ENCODE results near the gene NEDD4L.

The NEDD4L gene

GRCh38 chr18:58320907-58321561 lies 277.0 kb downstream of the NEDD4L start:
- DNase-seq (ENCODE audit: low read depth): no peak

DNA sequence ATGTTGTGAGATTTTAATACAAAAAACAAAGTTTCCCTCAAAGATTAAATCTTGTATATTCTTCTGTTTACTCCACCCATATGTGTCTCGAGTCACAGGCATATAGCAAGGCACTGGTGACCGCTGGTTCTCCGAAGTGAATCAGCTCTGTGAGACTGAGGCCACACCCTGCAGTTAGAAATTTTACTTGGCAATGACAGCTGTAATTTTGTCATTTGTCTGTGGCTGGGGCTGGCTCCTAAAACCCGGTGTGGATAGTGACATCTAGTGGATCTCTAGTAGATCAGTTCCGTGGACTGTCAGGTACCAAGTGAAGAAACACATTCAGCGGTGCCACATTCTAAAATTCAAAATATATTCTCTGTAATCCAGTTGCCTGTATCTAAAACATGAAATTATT lies 278.0 kb downstream of the NEDD4L start:
- DNase-seq (ENCODE audit: low read depth): no peak

DNA sequence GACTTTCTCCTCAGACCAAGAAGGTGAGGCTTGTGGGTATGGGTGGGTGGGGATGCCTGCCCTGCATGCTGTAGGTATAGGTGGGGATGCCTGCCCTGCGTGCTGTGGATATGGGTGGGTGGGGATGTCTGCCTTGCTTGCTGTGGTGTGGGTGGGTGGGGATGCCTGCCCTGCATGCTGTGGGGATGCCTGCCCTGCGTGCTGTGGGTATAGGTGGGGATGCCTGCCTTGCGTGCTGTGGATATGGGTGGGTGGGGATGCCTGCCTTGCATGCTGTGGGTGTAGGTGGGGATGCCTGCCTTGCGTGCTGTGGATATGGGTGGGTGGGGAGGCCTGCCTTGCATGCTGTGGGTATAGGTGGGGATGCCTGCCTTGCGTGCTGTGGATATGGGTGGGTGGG lies 278.4 kb downstream of the NEDD4L start:
- no peak for DNase-seq (ENCODE audit: low read depth)

GRCh38 chr18:58323866-58324762 lies 280.1 kb downstream of the NEDD4L start:
- no peak for DNase-seq (ENCODE audit: low read depth)

GRCh38 chr18:58324824-58325480 lies 280.9 kb downstream of the NEDD4L start:
- DNase-seq (ENCODE audit: low read depth): no peak

DNA sequence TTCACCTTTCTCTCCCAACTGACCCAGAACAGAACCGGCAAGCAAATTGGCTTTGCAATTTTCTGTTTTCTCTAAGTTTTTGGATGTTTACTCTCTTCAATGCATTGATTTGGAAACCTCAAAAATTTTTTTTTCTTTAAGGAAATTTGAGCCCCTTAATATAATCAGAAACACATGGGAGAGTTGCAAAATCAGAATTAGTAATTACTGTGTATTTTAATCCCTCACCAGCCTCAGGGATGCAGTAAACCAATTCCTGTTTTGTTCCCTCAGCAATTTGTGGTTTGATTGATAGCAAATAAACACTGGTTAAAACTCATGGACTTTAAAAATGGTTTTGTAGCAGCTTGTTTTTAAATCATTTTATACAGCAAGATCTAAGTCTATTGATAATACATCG lies 281.5 kb downstream of the NEDD4L start:
- no peak for DNase-seq (ENCODE audit: low read depth)

DNA sequence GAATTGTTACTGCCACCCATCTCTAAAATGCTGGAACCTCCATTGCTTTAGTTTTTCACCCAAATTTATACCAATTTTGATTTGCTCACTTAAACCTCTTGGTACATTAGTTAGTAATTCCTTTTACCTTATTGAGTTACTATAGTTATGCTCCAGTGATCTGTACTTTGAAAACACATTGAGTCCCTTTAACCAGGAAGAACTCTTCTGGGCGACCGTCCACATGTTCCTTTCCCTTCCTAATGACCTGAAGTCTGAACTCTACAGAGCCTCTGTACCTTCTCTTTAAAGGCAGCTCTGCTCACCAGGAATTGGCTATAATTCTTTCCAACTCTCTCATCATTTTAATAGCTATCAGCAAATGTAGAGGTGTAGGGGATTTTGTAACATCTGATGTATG lies 290.0 kb downstream of the NEDD4L start:
- DNase-seq (ENCODE audit: low read depth): no peak

- DNase-seq (ENCODE audit: low read depth): no peak
Observed at GRCh38 chr18:58335223-58335622, 291.2 kb downstream of the NEDD4L start.

DNA sequence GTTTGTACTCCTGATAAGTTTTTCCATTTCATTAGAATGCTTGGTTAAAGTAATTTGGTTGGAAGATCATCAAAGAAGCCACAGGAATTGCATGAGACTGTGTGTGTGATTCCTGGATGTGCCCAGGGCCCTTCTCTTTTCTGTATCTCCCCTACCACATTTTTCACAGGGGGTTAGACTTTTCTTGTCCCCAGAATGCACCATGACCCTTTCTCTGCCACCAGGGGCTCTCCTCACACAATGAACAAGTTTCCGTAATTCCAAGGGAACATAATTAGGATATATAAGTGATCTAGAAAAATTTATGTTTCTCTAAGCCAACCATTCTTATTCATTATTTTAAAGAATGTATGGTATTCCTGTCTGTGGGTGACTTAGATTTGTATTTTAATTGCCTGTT lies 291.8 kb downstream of the NEDD4L start:
- DNase-seq (ENCODE audit: low read depth): no peak

DNA sequence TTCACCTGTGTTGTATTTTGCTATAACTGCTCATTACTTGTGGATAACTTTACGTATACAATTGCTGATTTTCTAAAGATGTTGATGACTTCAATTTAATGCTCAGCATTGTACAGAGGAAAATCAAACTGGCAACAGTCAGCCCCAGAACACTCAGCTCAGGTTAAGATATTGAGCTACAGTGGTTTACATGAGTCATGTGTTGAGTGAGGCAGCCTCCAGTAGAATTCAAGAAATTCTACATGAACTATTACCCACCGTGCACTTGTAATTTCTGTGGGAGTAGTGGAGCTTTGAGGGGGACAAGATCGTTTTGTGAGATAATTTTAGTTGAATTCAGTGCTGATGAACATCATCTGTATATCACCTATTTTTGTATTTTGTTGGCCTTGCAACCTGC lies 292.6 kb downstream of the NEDD4L start:
- DNase-seq (ENCODE audit: low read depth): no peak

GRCh38 chr18:58337285-58337684 lies 293.3 kb downstream of the NEDD4L start:
- no peak for DNase-seq (ENCODE audit: low read depth)

DNA sequence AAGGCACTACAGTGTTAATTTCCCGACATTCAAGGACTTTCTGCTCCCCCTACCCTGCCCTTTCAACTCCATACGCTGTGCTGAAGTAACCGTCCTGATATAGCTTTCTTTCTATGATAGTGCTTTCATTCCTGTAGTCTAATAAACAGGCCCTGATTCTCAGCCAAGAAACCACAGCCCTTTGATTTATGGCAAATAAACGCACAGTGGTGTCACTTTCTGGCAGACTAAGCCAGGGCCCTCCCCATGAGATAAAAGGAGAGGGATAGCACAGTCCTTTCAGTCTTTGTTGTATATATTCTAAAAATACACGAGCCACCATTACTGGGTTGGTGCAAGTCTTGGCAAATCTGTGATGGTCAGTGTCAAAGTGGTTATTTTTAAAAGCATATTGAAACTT lies 293.7 kb downstream of the NEDD4L start:
- DNase-seq (ENCODE audit: low read depth): no peak

DNA sequence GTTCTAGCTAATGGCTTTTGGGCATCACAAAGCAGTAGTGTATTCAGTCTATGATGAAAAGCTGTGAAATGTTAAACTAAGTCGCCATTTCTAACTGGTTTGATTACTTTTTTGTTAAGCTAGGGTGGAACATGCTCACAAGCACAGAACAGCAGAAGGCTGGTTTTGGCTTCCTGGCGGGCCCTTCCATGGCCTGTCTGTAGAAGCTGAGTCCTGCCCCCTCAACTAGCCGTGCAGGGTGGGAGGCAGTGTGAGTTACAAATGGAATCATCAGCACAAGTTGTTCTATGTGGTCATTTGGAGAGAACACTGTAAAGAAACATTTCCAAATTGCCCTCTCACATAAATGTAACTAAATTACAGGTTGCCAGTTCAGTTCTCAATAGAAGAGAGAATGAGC lies 294.1 kb downstream of the NEDD4L start:
- DNase-seq (ENCODE audit: low read depth): no peak

DNA sequence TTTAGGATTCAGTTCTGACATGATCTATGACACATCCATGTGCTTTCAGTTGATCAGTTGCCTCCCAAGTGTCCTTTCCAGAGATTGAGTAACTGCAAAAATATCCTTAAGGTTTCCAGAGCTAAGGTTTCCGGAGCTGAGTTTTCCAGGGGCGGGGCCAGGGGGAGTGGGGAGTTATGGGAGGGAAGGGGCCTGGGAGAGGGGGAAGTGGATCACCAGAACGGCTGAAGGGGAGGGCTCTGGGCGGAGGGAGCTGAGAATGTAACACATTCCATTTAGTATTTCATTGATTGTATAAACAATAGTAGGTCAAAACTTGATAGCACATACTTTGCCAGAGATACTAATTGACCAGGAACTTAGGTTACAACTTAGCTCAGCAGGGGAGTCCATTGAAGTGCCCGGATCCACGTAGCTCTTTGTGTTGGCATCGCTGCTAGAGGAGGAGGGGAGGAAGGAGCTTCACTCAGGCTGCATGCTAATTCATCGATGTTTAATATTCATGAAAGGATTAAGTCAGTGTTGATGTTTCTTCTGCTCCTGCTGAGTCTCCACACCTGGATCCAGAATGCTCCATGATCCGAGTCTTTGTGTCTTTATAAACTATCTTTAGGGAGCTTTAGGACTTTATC lies 295.1 kb downstream of the NEDD4L start:
- DNase-seq (ENCODE audit: low read depth): no peak

DNA sequence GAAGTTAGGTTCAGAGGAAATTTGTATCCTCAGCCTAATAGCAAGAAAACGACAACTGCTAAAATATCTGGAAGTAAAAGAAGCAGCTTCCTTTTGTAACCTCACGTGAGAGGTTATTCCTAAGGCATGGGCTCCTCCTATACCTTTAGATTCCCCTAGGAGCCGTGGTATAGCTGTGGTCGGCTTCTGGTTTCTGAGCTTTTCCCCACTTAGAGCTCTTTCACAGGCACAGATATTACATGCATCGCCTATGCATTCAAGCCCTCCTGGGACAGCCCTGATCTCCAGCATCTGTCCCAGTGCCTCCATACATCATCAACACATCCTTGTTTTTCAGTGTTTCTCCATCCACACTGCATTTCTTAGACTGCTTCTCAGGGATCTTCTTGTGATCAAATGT lies 295.9 kb downstream of the NEDD4L start:
- no peak for DNase-seq (ENCODE audit: low read depth)

DNA sequence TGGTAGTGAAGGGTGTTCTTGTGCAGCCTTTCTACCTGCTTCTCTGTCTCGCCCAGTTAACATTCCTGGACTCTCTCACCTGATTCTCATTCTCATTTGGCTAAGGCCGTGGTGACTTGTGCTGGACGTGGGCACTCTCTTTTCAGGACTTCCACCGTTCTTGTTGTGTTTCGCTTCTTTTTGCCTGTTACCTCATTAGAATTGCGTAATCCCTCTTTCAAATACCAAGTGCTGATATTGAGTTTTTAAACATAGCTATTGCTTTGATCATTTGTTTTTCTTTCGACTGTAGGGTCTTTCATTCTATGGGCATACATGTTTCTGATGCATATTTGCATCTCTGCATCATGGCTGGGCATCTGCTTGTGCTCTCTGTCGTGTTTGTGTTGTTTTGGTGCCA lies 297.9 kb downstream of the NEDD4L start:
- DNase-seq (ENCODE audit: low read depth): no peak

DNA sequence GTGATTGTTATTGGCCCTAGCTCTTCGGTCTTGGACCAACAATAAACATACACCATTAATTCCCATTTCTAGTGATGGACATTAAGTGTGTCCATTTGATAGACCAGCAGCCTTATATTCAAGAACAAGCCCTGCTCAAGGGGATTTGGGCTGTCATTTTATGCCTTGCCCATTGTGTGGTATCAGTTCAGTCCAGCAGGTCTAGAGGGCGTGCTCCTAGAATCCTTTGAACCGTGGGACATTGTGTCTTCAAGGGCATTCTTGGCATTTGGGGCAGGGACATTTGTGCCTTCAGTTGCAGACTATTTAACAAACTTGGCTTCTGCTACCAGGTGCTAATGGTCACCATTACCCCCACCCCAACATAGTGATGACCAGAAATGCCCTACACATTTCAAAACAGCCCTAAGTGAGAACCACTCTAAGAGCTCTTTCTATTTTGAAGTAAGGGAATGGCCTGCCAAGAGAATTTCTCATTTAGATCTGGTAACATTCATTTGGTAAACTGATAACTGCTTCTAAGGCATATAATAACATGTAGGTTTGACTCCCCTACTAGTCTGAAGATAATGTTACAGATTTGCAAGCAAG lies 300.1 kb downstream of the NEDD4L start:
- DNase-seq (ENCODE audit: low read depth): no peak

- no peak for DNase-seq (ENCODE audit: low read depth)
Observed at GRCh38 chr18:58344861-58345463, 300.9 kb downstream of the NEDD4L start.

DNA sequence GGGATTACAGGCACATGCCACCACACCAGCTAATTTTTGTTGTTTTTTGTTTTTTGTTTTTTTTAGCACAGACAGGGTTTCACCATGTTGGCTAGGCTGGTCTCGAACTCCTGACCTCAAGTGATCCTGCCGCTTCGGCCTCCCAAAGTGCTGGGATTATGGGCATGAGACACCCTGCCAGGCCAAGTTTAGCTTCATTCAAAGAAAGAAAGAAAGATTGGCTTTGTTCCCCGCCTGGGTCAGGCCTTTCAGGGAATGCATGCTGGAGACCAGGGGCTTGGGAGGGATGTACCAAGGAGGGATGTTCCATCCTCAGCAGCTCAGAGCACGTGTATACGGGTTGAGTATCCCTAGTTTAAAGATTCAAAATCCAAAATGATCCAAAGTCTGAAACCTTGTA lies 301.8 kb downstream of the NEDD4L start:
- DNase-seq (ENCODE audit: low read depth): no peak

DNA sequence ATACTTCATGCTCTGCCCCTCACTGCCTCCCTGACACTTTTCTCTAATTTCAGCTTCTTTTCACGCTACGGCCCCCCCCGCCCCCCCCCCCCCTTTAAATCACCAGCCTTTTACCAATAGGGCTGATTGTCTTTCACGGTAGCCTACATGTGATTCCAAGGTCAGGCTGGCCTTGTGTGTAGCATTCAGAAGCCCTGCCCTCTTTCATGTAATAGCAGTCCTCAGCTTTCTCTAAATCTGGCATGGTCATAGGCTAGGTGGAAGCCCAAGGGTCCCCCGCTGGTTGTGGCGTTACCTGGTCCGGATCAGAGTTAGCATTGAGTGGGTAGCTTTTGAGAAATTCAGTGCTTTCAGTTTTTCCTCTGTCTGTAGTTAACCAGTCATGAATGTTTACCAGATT lies 303.1 kb downstream of the NEDD4L start:
- no peak for DNase-seq (ENCODE audit: low read depth)

- DNase-seq (ENCODE audit: low read depth): no peak
Observed at GRCh38 chr18:58348517-58348916, 304.5 kb downstream of the NEDD4L start.

DNA sequence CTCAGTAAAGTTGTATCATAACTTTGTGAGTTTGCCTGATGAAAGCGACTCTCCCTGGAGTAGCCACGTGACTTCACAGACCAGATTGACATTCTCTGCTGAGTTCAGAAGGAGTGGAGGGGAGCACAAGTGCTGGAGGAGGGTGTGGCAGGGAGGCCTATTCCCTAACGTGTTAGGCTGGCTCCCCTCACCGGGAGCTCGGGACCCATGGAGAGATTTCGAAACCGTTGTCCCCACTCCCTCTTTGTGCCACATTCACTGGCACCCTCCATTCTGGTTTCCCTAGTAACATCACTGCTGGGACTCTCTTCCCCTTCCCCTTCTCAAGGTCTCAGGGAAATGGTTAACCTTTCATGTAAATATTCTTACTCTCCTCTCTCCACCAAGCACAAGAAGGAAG lies 304.9 kb downstream of the NEDD4L start:
- no peak for DNase-seq (ENCODE audit: low read depth)
